Muscle layer of colon (tissue), 2 donors: ENCODE data around the gene GPR176.

Source experiments
- H3K27ac ChIP-seq: one replicate; pipeline ENCODE4 v1.7.0; 2013; ENCODE audit warnings: low read depth, mild to moderate bottlenecking, low read length, moderate library complexity
- H3K27me3 ChIP-seq, 2 donors: one replicate each; pipeline ENCODE4 v1.7.0; 2013; ENCODE audit warnings: low read length in 2 of 2, mild to moderate bottlenecking in 2 of 2; ENCODE audit not compliant: insufficient read depth in 2 of 2, control insufficient read depth in 1 of 2
- H3K36me3 ChIP-seq: one replicate; pipeline ENCODE4 v1.7.0; 2013; ENCODE audit warnings: mild to moderate bottlenecking, low read length; ENCODE audit not compliant: insufficient read depth
- H3K4me1 ChIP-seq: one replicate; pipeline ENCODE4 v1.7.0; 2013; ENCODE audit warnings: mild to moderate bottlenecking, low read length; ENCODE audit not compliant: insufficient read depth
- H3K4me3 ChIP-seq, 2 donors: one replicate each; pipeline ENCODE4 v1.7.0; 2013; ENCODE audit warnings: low read length in 2 of 2, low read depth in 1 of 2, mild to moderate bottlenecking in 1 of 2, moderate library complexity in 1 of 2
- H3K9ac ChIP-seq: one replicate; pipeline ENCODE4 v1.7.0; 2013; ENCODE audit warnings: low read length
- H3K9me3 ChIP-seq: one replicate; pipeline ENCODE4 v1.7.0; 2013; ENCODE audit warnings: mild to moderate bottlenecking, low read length
- donor health status: abdominal sarcoma.
- donor health status: Adenocarcinoma of cecum.

Gene GPR176

GRCh38 chr15:39873978-39874377, 46.1 kb downstream of the GPR176 start:
- H3K36me3 ChIP-seq: no peaks in the 10 kb centered on the region
- no peaks in the 10 kb centered on the region for H3K4me1 ChIP-seq
- H3K27ac ChIP-seq: no peak overlapping the region
- H3K27me3 ChIP-seq: no peaks in the 10 kb centered on the region
- no peaks in the 10 kb centered on the region for H3K9me3 ChIP-seq
- no peak overlapping the region for H3K9ac ChIP-seq
- no peak overlapping the region for H3K4me3 ChIP-seq

GRCh38 chr15:39870537-39870936, 49.5 kb downstream of the GPR176 start:
- Histone ChIP-seq H3K9ac (no peak overlapping the region), H3K9me3 (no peaks in the 10 kb centered on the region), H3K4me1 (no peaks in the 10 kb centered on the region), H3K27me3 (no peaks in the 10 kb centered on the region), H3K27ac (no peak overlapping the region), H3K36me3 (no peaks in the 10 kb centered on the region), H3K4me3 (no peak overlapping the region)

- no peaks in the 10 kb centered on the region for H3K36me3 ChIP-seq
- H3K9me3 ChIP-seq: no peaks in the 10 kb centered on the region
- no peak overlapping the region for H3K27ac ChIP-seq
- no peak overlapping the region for H3K4me3 ChIP-seq
- no peak overlapping the region for H3K9ac ChIP-seq
- no peaks in the 10 kb centered on the region for H3K27me3 ChIP-seq
- H3K4me1 ChIP-seq: no peaks in the 10 kb centered on the region
Measured at GRCh38 chr15:39869858-39870515, 50.1 kb downstream of the GPR176 start.

GRCh38 chr15:39869254-39869653, 50.8 kb downstream of the GPR176 start:
- H3K27me3 ChIP-seq: no peaks in the 10 kb centered on the region
- H3K4me1 ChIP-seq: no peaks in the 10 kb centered on the region
- no peak overlapping the region for H3K9ac ChIP-seq

GRCh38 chr15:39868396-39868795, 51.7 kb downstream of the GPR176 start:
- no peaks in the 10 kb centered on the region for H3K4me1 ChIP-seq
- H3K27me3 ChIP-seq: peaks cover 0 to 4% of the 10 kb centered on the region in 2 donors
- no peak overlapping the region for H3K4me3 ChIP-seq
- no peaks in the 10 kb centered on the region for H3K36me3 ChIP-seq
- H3K9me3 ChIP-seq: no peaks in the 10 kb centered on the region
- no peak overlapping the region for H3K27ac ChIP-seq
- H3K9ac ChIP-seq: no peak overlapping the region

More at GRCh38 chr15:39869254-39869653, 50.8 kb downstream of the GPR176 start:
- H3K27ac ChIP-seq: no peak overlapping the region
- no peaks in the 10 kb centered on the region for H3K36me3 ChIP-seq
- H3K4me3 ChIP-seq: no peak overlapping the region
- H3K9me3 ChIP-seq: no peaks in the 10 kb centered on the region

GRCh38 chr15:39864116-39864515, 56.0 kb downstream of the GPR176 start:
- no peaks in the 10 kb centered on the region for H3K4me1 ChIP-seq
- H3K9me3 ChIP-seq: no peaks in the 10 kb centered on the region
- H3K27me3 ChIP-seq: peaks cover 0 to 4% of the 10 kb centered on the region in 2 donors

GRCh38 chr15:39860871-39861270, 59.2 kb downstream of the GPR176 start:
- Histone ChIP-seq H3K4me3 (no peak overlapping the region), H3K36me3 (no peaks in the 10 kb centered on the region), H3K4me1 (no peaks in the 10 kb centered on the region), H3K9me3 (no peaks in the 10 kb centered on the region), H3K27me3 (peaks cover 0 to 4% of the 10 kb centered on the region in 2 donors), H3K27ac (no peak overlapping the region), H3K9ac (no peak overlapping the region)

More at GRCh38 chr15:39864116-39864515, 56.0 kb downstream of the GPR176 start:
- no peak overlapping the region for H3K9ac ChIP-seq
- H3K4me3 ChIP-seq: no peak overlapping the region
- no peaks in the 10 kb centered on the region for H3K36me3 ChIP-seq
- no peak overlapping the region for H3K27ac ChIP-seq

GRCh38 chr15:39860200-39860599, 59.9 kb downstream of the GPR176 start:
- Histone ChIP-seq H3K27me3 (peaks cover 0 to 4% of the 10 kb centered on the region in 2 donors), H3K4me3 (no peak overlapping the region), H3K4me1 (no peaks in the 10 kb centered on the region), H3K9me3 (no peaks in the 10 kb centered on the region), H3K9ac (no peak overlapping the region), H3K27ac (no peak overlapping the region), H3K36me3 (no peaks in the 10 kb centered on the region)

GRCh38 chr15:39859636-39860035, 60.4 kb downstream of the GPR176 start:
- Histone ChIP-seq H3K4me1 (no peaks in the 10 kb centered on the region), H3K27ac (no peak overlapping the region), H3K27me3 (peaks cover 0 to 4% of the 10 kb centered on the region in 2 donors), H3K4me3 (no peak overlapping the region), H3K9me3 (no peaks in the 10 kb centered on the region), H3K9ac (no peak overlapping the region), H3K36me3 (no peaks in the 10 kb centered on the region)

GRCh38 chr15:39857132-39857531, 62.9 kb downstream of the GPR176 start:
- no peak overlapping the region for H3K4me3 ChIP-seq
- no peaks in the 10 kb centered on the region for H3K36me3 ChIP-seq
- H3K9ac ChIP-seq: no peak overlapping the region
- H3K27ac ChIP-seq: no peak overlapping the region
- no peaks in the 10 kb centered on the region for H3K27me3 ChIP-seq
- no peaks in the 10 kb centered on the region for H3K4me1 ChIP-seq
- H3K9me3 ChIP-seq: no peaks in the 10 kb centered on the region

GRCh38 chr15:39856357-39856756, 63.7 kb downstream of the GPR176 start:
- Histone ChIP-seq H3K27me3 (no peaks in the 10 kb centered on the region), H3K9ac (no peak overlapping the region), H3K9me3 (no peaks in the 10 kb centered on the region), H3K4me1 (no peaks in the 10 kb centered on the region), H3K36me3 (no peaks in the 10 kb centered on the region), H3K27ac (no peak overlapping the region), H3K4me3 (no peak overlapping the region)

GRCh38 chr15:39855400-39855799, 64.7 kb downstream of the GPR176 start:
- H3K27me3 ChIP-seq: no peaks in the 10 kb centered on the region
- H3K4me1 ChIP-seq: no peaks in the 10 kb centered on the region
- no peaks in the 10 kb centered on the region for H3K9me3 ChIP-seq
- H3K4me3 ChIP-seq: no peak overlapping the region
- no peak overlapping the region for H3K27ac ChIP-seq
- H3K9ac ChIP-seq: no peak overlapping the region
- no peaks in the 10 kb centered on the region for H3K36me3 ChIP-seq
